B cell (primary cell): Measurements from ENCODE around the gene HSCB.

ENCODE experiments used
- CTCF ChIP-seq: fragments of 200-600 bp; IDR thresholded peaks from one replicate; pipeline ENCODE4 v1.8.0; 2022; ENCODE audit warnings: antibody characterized with exemption, mild to moderate bottlenecking
- EZH2 ChIP-seq: IDR thresholded peaks from 2 replicates; pipeline ENCODE4 v1.6.1; 2012; ENCODE audit warnings: borderline replicate concordance, low read depth, mild to moderate bottlenecking, moderate library complexity, low read length; ENCODE audit not compliant: insufficient read depth, poor library complexity, severe bottlenecking

- TF ChIP-seq CTCF (no peak), EZH2 (no peak)
Observed at GRCh38 chr22:28771195-28771791, 29.5 kb downstream of the HSCB start.
